DND-41 (cell line): Measurements from ENCODE around the gene TTLL4.

Experiments used
- ATAC-seq: fragments of 200-7000 bp; cut with Tn5 transposase; 3 replicates; pipeline ENCODE4 v1.9.1; 2021; ENCODE audit warnings: low read depth; ENCODE audit not compliant: insufficient read depth
- DNase-seq: peaks from one replicate; pipeline ENCODE4 v3.0.0-alpha.2; 2020
- H2AFZ ChIP-seq: 2 replicates; pipeline ENCODE4 v1.6.0; 2012; ENCODE audit warnings: low read depth, low read length
- H3K27ac ChIP-seq: 2 replicates; pipeline ENCODE4 v1.5.1; 2012; ENCODE audit warnings: low read length, inconsistent platforms
- H3K27me3 ChIP-seq: fragments of 200-600 bp; sonication (generic); 2 replicates; pipeline ENCODE4 v1.6.0; 2012; ENCODE audit warnings: low read length, mild to moderate bottlenecking, inconsistent platforms; ENCODE audit not compliant: insufficient read depth, poor library complexity
- H3K36me3 ChIP-seq: 2 replicates; pipeline ENCODE4 v1.5.1; 2012; ENCODE audit warnings: low read length, inconsistent platforms; ENCODE audit not compliant: insufficient read depth
- H3K4me1 ChIP-seq: 2 replicates; pipeline ENCODE4 v1.5.1; 2012; ENCODE audit warnings: mild to moderate bottlenecking, low read length; ENCODE audit not compliant: insufficient read depth
- H3K4me2 ChIP-seq: 2 replicates; pipeline ENCODE4 v1.6.0; 2012; ENCODE audit warnings: mild to moderate bottlenecking, moderate library complexity, low read length, inconsistent platforms; ENCODE audit not compliant: insufficient read depth
- H3K4me3 ChIP-seq, 2 experiments: fragments of 200-600 bp in 1 of 2; shearing (Covaris generic) in 1 of 2; 2 replicates each; pipeline ENCODE4 v1.5.1; 2012 to 2016; ENCODE audit warnings: inconsistent platforms in 2 of 2, low read length in 2 of 2, mild to moderate bottlenecking in 2 of 2, low read depth in 1 of 2, moderate library complexity in 1 of 2
- H3K79me2 ChIP-seq: 2 replicates; pipeline ENCODE4 v1.6.0; 2012; ENCODE audit warnings: low read length, inconsistent platforms; ENCODE audit not compliant: insufficient read depth
- H3K9ac ChIP-seq: 2 replicates; pipeline ENCODE4 v1.6.0; 2012; ENCODE audit warnings: low read depth, mild to moderate bottlenecking, inconsistent platforms, low read length, moderate library complexity
- H3K9me3 ChIP-seq: 2 replicates; pipeline ENCODE4 v1.5.1; 2012; ENCODE audit warnings: low read length, moderate library complexity, mild to moderate bottlenecking, inconsistent platforms; ENCODE audit not compliant: insufficient read depth, severe bottlenecking
- H4K20me1 ChIP-seq: 2 replicates; pipeline ENCODE4 v1.6.0; 2012; ENCODE audit warnings: low read length; ENCODE audit not compliant: insufficient read depth
- EZH2 ChIP-seq: IDR thresholded peaks from 3 replicates; pipeline ENCODE4 v1.6.1; 2012; ENCODE audit warnings: borderline replicate concordance, low read depth, mild to moderate bottlenecking, moderate library complexity, low read length, inconsistent platforms; ENCODE audit not compliant: severe bottlenecking
- TF ChIP-seq, protein P1 (sequence below): IDR thresholded peaks from 2 replicates; pipeline ENCODE4 v1.5.1; 2012; ENCODE audit warnings: borderline replicate concordance, low read length, moderate library complexity, mild to moderate bottlenecking; ENCODE audit not compliant: poor library complexity, severe bottlenecking; ENCODE audit errors: extremely low read depth

Gene TTLL4

DNA sequence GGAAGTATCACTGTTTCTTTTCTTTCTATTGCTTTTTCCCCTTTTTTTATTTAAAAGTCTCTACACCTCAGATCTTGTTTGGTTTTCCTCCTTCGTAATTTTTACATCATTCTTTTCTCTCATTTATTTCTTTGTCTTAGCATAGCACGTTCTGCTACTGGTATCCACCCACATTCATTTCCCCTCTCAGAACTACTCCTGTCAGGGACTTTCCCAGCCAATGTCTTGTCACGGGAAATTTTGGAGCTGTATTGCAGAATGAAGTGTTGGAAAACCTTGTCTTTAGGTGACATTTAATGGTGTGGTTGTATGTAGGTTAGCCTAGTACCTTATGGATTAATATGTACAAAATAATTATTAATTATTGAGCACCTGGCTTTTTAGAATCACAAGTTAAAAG lies 34.0 kb downstream of the TTLL4 start:
- no peak for DNase-seq
- Histone ChIP-seq H3K9me3 (no peaks in the 10 kb centered on the region), H3K36me3 (peaks cover 92% of the 10 kb centered on the region), H3K4me3 (no peak overlapping the region), H3K4me1 (no peaks in the 10 kb centered on the region), H3K27me3 (no peaks in the 10 kb centered on the region), H3K9ac (no peak overlapping the region), H4K20me1 (peaks cover 15% of the 10 kb centered on the region; the same call in 1 of the 2 replicates), H3K27ac (no peak overlapping the region), H3K79me2 (no peaks in the 10 kb centered on the region), H2AFZ (no peak overlapping the region), H3K4me2 (no peak overlapping the region)
- TF ChIP-seq, protein P1, sequence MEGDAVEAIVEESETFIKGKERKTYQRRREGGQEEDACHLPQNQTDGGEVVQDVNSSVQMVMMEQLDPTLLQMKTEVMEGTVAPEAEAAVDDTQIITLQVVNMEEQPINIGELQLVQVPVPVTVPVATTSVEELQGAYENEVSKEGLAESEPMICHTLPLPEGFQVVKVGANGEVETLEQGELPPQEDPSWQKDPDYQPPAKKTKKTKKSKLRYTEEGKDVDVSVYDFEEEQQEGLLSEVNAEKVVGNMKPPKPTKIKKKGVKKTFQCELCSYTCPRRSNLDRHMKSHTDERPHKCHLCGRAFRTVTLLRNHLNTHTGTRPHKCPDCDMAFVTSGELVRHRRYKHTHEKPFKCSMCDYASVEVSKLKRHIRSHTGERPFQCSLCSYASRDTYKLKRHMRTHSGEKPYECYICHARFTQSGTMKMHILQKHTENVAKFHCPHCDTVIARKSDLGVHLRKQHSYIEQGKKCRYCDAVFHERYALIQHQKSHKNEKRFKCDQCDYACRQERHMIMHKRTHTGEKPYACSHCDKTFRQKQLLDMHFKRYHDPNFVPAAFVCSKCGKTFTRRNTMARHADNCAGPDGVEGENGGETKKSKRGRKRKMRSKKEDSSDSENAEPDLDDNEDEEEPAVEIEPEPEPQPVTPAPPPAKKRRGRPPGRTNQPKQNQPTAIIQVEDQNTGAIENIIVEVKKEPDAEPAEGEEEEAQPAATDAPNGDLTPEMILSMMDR = no peak
- TF ChIP-seq EZH2 = no peak
- ATAC-seq = no peak

DNA sequence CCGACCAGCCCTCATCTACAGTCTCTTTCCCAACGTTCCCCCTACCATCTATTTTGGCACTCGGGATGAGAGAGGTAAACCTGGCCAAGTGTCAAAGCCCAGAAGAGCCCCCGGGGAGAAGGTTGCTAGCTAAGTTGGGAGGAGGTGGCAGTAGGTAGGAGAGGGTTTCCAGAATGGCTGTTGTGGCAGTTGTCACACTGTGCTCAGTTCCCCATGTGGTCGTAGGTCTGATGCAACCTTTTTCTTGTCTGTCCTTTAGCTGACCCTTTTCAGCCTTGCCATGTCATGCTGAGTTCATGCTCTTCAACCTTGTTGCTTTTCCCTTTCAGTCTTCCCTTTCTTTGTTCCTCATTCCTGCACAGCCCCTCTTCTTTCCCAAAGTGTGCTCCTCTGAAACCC lies 34.5 kb downstream of the TTLL4 start:
- Histone ChIP-seq H3K27me3 (no peaks in the 10 kb centered on the region), H3K4me2 (no peak overlapping the region), H3K4me3 (no peak overlapping the region), H3K4me1 (no peaks in the 10 kb centered on the region), H3K79me2 (no peaks in the 10 kb centered on the region), H3K36me3 (peaks cover 92% of the 10 kb centered on the region), H3K9me3 (no peaks in the 10 kb centered on the region), H2AFZ (no peak overlapping the region), H3K27ac (no peak overlapping the region), H4K20me1 (peaks cover 9% of the 10 kb centered on the region; the same call in 1 of the 2 replicates), H3K9ac (no peak overlapping the region)
- TF ChIP-seq EZH2 = no peak
- TF ChIP-seq, protein P1 = no peak
- no peak for ATAC-seq
- DNase-seq = no peak

DNA sequence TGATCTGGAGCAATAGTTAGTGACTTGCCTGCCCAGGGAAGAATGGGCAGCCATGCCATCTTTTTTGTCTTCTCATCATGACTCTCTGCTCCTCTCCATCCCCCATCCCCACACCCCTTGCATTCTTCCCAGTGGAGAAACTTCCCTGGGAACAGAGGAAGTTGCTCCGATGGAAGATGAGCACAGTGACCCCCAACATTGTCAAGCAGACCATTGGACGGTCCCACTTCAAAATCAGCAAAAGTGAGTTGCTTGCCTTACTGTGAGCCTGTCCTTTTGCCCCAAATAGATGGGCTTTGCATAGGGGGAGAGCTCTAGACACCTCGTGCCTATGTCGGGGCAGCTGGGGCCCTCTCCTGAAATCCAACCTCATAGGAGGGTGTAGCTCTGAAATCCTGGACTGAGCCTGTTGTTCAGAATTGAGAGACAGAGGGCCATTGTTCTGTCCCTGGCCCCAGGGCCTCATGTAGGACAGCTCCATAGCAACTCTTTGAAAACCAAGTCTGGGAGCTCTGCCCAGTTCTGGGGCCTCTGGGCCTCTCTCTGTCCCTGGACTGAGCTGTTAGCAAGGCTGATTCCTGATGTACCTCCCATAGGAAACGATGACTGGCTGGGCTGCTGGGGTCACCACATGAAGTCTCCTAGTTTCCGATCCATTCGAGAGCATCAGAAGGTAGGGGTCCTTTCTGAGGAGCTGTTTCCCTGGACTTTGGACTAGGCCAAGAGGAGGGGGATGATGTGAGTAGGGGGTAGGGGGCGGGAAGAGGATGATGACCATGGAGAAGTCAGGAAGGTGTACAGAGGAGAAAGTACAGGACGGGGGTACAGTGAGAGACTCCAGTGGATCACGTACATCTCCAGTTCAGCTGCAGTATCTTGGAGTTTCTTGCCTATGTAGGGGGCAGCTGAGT lies 35.2 kb downstream of the TTLL4 start:
- Histone ChIP-seq H3K79me2 (no peaks in the 10 kb centered on the region), H4K20me1 (peaks cover 8% of the 10 kb centered on the region; the same call in 1 of the 2 replicates), H3K4me3 (no peak overlapping the region), H3K9ac (no peak overlapping the region), H3K27ac (no peak overlapping the region), H3K4me2 (no peak overlapping the region), H3K4me1 (no peaks in the 10 kb centered on the region), H3K9me3 (no peaks in the 10 kb centered on the region), H3K27me3 (no peaks in the 10 kb centered on the region), H3K36me3 (peaks cover 92% of the 10 kb centered on the region), H2AFZ (no peak overlapping the region)
- DNase-seq (no peak), ATAC-seq (no peak)
- TF ChIP-seq, protein P1 = no peak
- TF ChIP-seq EZH2 = no peak
